Colonic mucosa (tissue), 4 donors: Measurements from ENCODE around the gene CCSER1. TPM values are rescaled to one million over a fixed set of nuclear protein-coding genes. Genes with fewer than 3 reads are reported as not detected.

Experiments
- DNase-seq: peaks from one replicate; pipeline ENCODE4 v3.0.0-alpha.2; 2020
- H3K27ac ChIP-seq: fragments of 200-600 bp; one replicate; pipeline ENCODE4 v1.8.0; 2021
- H3K27me3 ChIP-seq: fragments of 200-600 bp; one replicate; pipeline ENCODE4 v1.8.0; 2021
- H3K36me3 ChIP-seq: fragments of 200-600 bp; one replicate; pipeline ENCODE4 v1.8.0; 2021
- H3K4me1 ChIP-seq: fragments of 200-600 bp; one replicate; pipeline ENCODE4 v1.8.0; 2021; ENCODE audit warnings: mild to moderate bottlenecking
- H3K4me3 ChIP-seq: fragments of 200-600 bp; one replicate; pipeline ENCODE4 v1.8.0; 2021
- H3K9ac ChIP-seq, 2 donors: one replicate each; pipeline ENCODE4 v1.7.0; 2013; ENCODE audit warnings: control low read depth in 2 of 2, low read depth in 2 of 2, low read length in 2 of 2
- H3K9me3 ChIP-seq: fragments of 200-600 bp; one replicate; pipeline ENCODE4 v1.8.0; 2021
- CTCF ChIP-seq: fragments of 200-600 bp; IDR thresholded peaks from one replicate; pipeline ENCODE4 v1.8.0; 2022; ENCODE audit warnings: antibody characterized with exemption, mild to moderate bottlenecking
- intact Hi-C: fragments of 100-400 bp; cut with DNase I; formaldehyde crosslinking; loops from one replicate; pipeline ENCODE4 v1.14.1; 2022
- total RNA-seq, 2 donors: library from RNA; stranded (reverse); fragmentation: NEBNext Ultra II Directional in 1 of 2; extraction: Animal tissue kit (Norgen Biotek cat#: 25700) in 1 of 2; gene quantifications; one replicate each; pipeline ENCODE4 v1.2.1, GENCODE V29; 2021
- donor health status: healthy.
- donor health status: DM: no; HTN: no; CAD: no.
- donor health status: DM: no; HTN: no; CAD: no.

The CCSER1 gene
- total RNA-seq, 2 donors from 2014 or later = 11.2 to 13.4 TPM

GRCh38 chr4:90495936-90496335 is 368.7 kb downstream of the CCSER1 start:
- Histone ChIP-seq H3K27me3 (no peaks in the 10 kb centered on the region), H3K36me3 (no peaks in the 10 kb centered on the region), H3K27ac (no peak overlapping the region), H3K9ac (no peak overlapping the region), H3K4me1 (no peaks in the 10 kb centered on the region), H3K9me3 (no peaks in the 10 kb centered on the region), H3K4me3 (no peak overlapping the region)
- intact Hi-C loops = no loop called here
- DNase-seq = no peak
- no peak for TF ChIP-seq CTCF

- no peak overlapping the region for H3K4me3 ChIP-seq
- H3K36me3 ChIP-seq = no peaks in the 10 kb centered on the region
- H3K27ac ChIP-seq = no peak overlapping the region
- H3K9me3 ChIP-seq = no peaks in the 10 kb centered on the region
- no peak overlapping the region for H3K9ac ChIP-seq
- intact Hi-C loops = no loop called here
- no peaks in the 10 kb centered on the region for H3K4me1 ChIP-seq
- no peak for TF ChIP-seq CTCF
- no peak for DNase-seq
- H3K27me3 ChIP-seq = no peaks in the 10 kb centered on the region
Observed at GRCh38 chr4:90498175-90498574, 371.0 kb downstream of the CCSER1 start.

GRCh38 chr4:90503677-90504076 is 376.5 kb downstream of the CCSER1 start:
- Histone ChIP-seq H3K9ac (no peak overlapping the region), H3K36me3 (no peaks in the 10 kb centered on the region), H3K4me3 (no peak overlapping the region), H3K27me3 (no peaks in the 10 kb centered on the region), H3K4me1 (no peaks in the 10 kb centered on the region), H3K9me3 (no peaks in the 10 kb centered on the region), H3K27ac (no peak overlapping the region)
- no peak for TF ChIP-seq CTCF
- no peak for DNase-seq
- intact Hi-C loops = no loop called here

- H3K9me3 ChIP-seq = no peaks in the 10 kb centered on the region
- no peaks in the 10 kb centered on the region for H3K36me3 ChIP-seq
- intact Hi-C loops = no loop called here
- no peaks in the 10 kb centered on the region for H3K27me3 ChIP-seq
- H3K9ac ChIP-seq = no peak overlapping the region
- TF ChIP-seq CTCF = no peak
- DNase-seq = no peak
- H3K4me3 ChIP-seq = no peak overlapping the region
- H3K27ac ChIP-seq = no peak overlapping the region
- H3K4me1 ChIP-seq = no peaks in the 10 kb centered on the region
Observed at GRCh38 chr4:90515191-90515590, 388.0 kb downstream of the CCSER1 start.

- H3K4me3 ChIP-seq = no peak overlapping the region
- H3K4me1 ChIP-seq = no peaks in the 10 kb centered on the region
- DNase-seq = no peak
- H3K9ac ChIP-seq = no peak overlapping the region
- H3K27me3 ChIP-seq = no peaks in the 10 kb centered on the region
- H3K27ac ChIP-seq = no peak overlapping the region
- TF ChIP-seq CTCF = no peak
- H3K36me3 ChIP-seq = no peaks in the 10 kb centered on the region
- no peaks in the 10 kb centered on the region for H3K9me3 ChIP-seq
- intact Hi-C loops = no loop called here
Observed at GRCh38 chr4:90528551-90528950, 401.4 kb downstream of the CCSER1 start.

- Histone ChIP-seq H3K9ac (no peak overlapping the region), H3K9me3 (no peaks in the 10 kb centered on the region), H3K4me3 (no peak overlapping the region), H3K36me3 (no peaks in the 10 kb centered on the region), H3K27ac (no peak overlapping the region), H3K4me1 (no peaks in the 10 kb centered on the region), H3K27me3 (no peaks in the 10 kb centered on the region)
- DNase-seq = no peak
- TF ChIP-seq CTCF = no peak
- intact Hi-C loops = no loop called here
Observed at GRCh38 chr4:90536408-90536807, 409.2 kb downstream of the CCSER1 start.
